Measurements from ENCODE around the gene CNTN4. TPM values are rescaled to one million over a fixed set of nuclear protein-coding genes. Genes with fewer than 3 reads are reported as not detected.

CNTN4 gene
- total RNA-seq, 4 donors from 2014 or later = 5.8 to 15.5 (median 9.0) TPM

- Histone ChIP-seq H3K27me3 (no peaks in the 10 kb centered on the region), H3K4me1 (no peaks in the 10 kb centered on the region), H3K36me3 (no peaks in the 10 kb centered on the region), H3K27ac (no peak overlapping the region), H3K9me3 (no peaks in the 10 kb centered on the region), H3K4me3 (no peak overlapping the region)
- no peak for TF ChIP-seq POLR2A (IDR thresholded peaks at IDR 0.05)
- TF ChIP-seq POLR2AphosphoS5 (IDR thresholded peaks at IDR 0.05) = no peak
- no peak for TF ChIP-seq CTCF (IDR thresholded peaks at IDR 0.05)
- TF ChIP-seq EP300 (IDR thresholded peaks at IDR 0.05) = no peak
- WGBS, 2 donors (ENCODE audit: low coverage in 1 of 2) = 69 to 72% methylated on average over 4 of the region's 4 CpGs
- ATAC-seq = no peak
Observed at GRCh38 chr3:3089017-3089416, 990.4 kb downstream of the CNTN4 start.

- peaks cover 3% of the 10 kb centered on the region for H3K27me3 ChIP-seq
- WGBS, 2 donors (ENCODE audit: low coverage in 1 of 2) = 65 to 80% methylated on average over 4 of the region's 4 CpGs
- no peak for ATAC-seq
- TF ChIP-seq POLR2AphosphoS5 (IDR thresholded peaks at IDR 0.05) (no peak), POLR2A (IDR thresholded peaks at IDR 0.05) (no peak), CTCF (IDR thresholded peaks at IDR 0.05) (no peak), EP300 (IDR thresholded peaks at IDR 0.05) (no peak)
- no peaks in the 10 kb centered on the region for H3K9me3 ChIP-seq
- H3K4me3 ChIP-seq = no peak overlapping the region
- no peaks in the 10 kb centered on the region for H3K36me3 ChIP-seq
- H3K27ac ChIP-seq = no peak overlapping the region
- H3K4me1 ChIP-seq = no peaks in the 10 kb centered on the region
Observed at GRCh38 chr3:3097958-3098357, 999.3 kb downstream of the CNTN4 start.

GRCh38 chr3:3101660-3102458 is 1003.2 kb downstream of the CNTN4 start:
- TF ChIP-seq POLR2A (IDR thresholded peaks at IDR 0.05) = no peak
- no peak for TF ChIP-seq CTCF (IDR thresholded peaks at IDR 0.05)
- TF ChIP-seq EP300 (IDR thresholded peaks at IDR 0.05) = no peak
- no peak for TF ChIP-seq POLR2AphosphoS5 (IDR thresholded peaks at IDR 0.05)
- WGBS, 2 donors (ENCODE audit: low coverage in 1 of 2) = 84 to 90% methylated on average over 4 to 6 of the region's 6 CpGs
- ATAC-seq = no peak
- Histone ChIP-seq H3K36me3 (no peaks in the 10 kb centered on the region), H3K4me1 (no peaks in the 10 kb centered on the region), H3K4me3 (no peak overlapping the region), H3K27me3 (peaks cover 3% of the 10 kb centered on the region), H3K9me3 (no peaks in the 10 kb centered on the region), H3K27ac (no peak overlapping the region)

GRCh38 chr3:3102751-3103150 is 1004.1 kb downstream of the CNTN4 start:
- 78 to 89% methylated on average over 4 to 5 of the region's 6 CpGs for WGBS, 2 donors (ENCODE audit: low coverage in 1 of 2)
- TF ChIP-seq EP300 (IDR thresholded peaks at IDR 0.05) (no peak), POLR2AphosphoS5 (IDR thresholded peaks at IDR 0.05) (no peak), POLR2A (IDR thresholded peaks at IDR 0.05) (no peak), CTCF (IDR thresholded peaks at IDR 0.05) (no peak)
- Histone ChIP-seq H3K9me3 (no peaks in the 10 kb centered on the region), H3K36me3 (no peaks in the 10 kb centered on the region), H3K27me3 (no peaks in the 10 kb centered on the region), H3K4me1 (no peaks in the 10 kb centered on the region), H3K27ac (no peak overlapping the region), H3K4me3 (no peak overlapping the region)
- no peak for ATAC-seq

- H3K27ac ChIP-seq = no peak overlapping the region
- 73 to 94% methylated on average over 2 to 3 of the region's 3 CpGs for WGBS, 2 donors (ENCODE audit: low coverage in 1 of 2)
- no peaks in the 10 kb centered on the region for H3K36me3 ChIP-seq
- H3K9me3 ChIP-seq = no peaks in the 10 kb centered on the region
- H3K4me1 ChIP-seq = no peaks in the 10 kb centered on the region
- no peak overlapping the region for H3K4me3 ChIP-seq
- TF ChIP-seq POLR2A (IDR thresholded peaks at IDR 0.05) (no peak), EP300 (IDR thresholded peaks at IDR 0.05) (no peak), POLR2AphosphoS5 (IDR thresholded peaks at IDR 0.05) (no peak), CTCF (IDR thresholded peaks at IDR 0.05) (no peak)
- ATAC-seq = no peak
- peaks cover 5% of the 10 kb centered on the region for H3K27me3 ChIP-seq
Observed at GRCh38 chr3:3105246-3105645, 1006.6 kb downstream of the CNTN4 start.

Data from gastroesophageal sphincter (tissue), 4 donors.